ENCODE measurements around the gene PRKCA.
"Not testable (repeated sequence)": the region's sequence is repeated elsewhere in the genome, so short reads cannot be mapped to it uniquely, and the experiment has no call there.

The PRKCA gene

GRCh38 chr17:66477615-66478283 lies 175.3 kb downstream of the PRKCA start:
- DNase-seq (ENCODE audit: low spot score), result no peak
- POLR2A ChIA-PET (ENCODE audit: low non-redundant PET), result no interaction called here
- CTCF ChIA-PET, result no interaction called here
- no peak overlapping the region for H3K27ac ChIP-seq
- no peak for TF ChIP-seq CTCF (conservative IDR thresholded peaks at IDR 0.05; ENCODE audit: low read depth)

- CTCF ChIA-PET; DNase-seq (ENCODE audit: low spot score); H3K27ac ChIP-seq; POLR2A ChIA-PET (ENCODE audit: low non-redundant PET): not testable (repeated sequence)
These were observed 176.9 kb downstream of the PRKCA start for GRCh38 chr17:66479230-66479889.

- POLR2A ChIA-PET (ENCODE audit: low non-redundant PET), result no interaction called here
- CTCF ChIA-PET, result interaction anchor here (0.7 kb wide), 1 partner anchor 152 kb away, joined by 4 read pairs; no protein-coding TSS in a partner anchor
- DNase-seq (ENCODE audit: low spot score), result no peak
- TF ChIP-seq CTCF (conservative IDR thresholded peaks at IDR 0.05; ENCODE audit: low read depth), result no peak
- H3K27ac ChIP-seq, result no peak overlapping the region
These were observed 177.8 kb downstream of the PRKCA start for GRCh38 chr17:66480243-66480642.

GRCh38 chr17:66480802-66481201 lies 178.4 kb downstream of the PRKCA start:
- CTCF ChIA-PET, result interaction anchor here (0.7 kb wide), 1 partner anchor 151 kb away, joined by 4 read pairs; no protein-coding TSS in a partner anchor
- TF ChIP-seq CTCF (conservative IDR thresholded peaks at IDR 0.05; ENCODE audit: low read depth), result no peak
- POLR2A ChIA-PET (ENCODE audit: low non-redundant PET), result no interaction called here
- no peak for DNase-seq (ENCODE audit: low spot score)
- no peak overlapping the region for H3K27ac ChIP-seq

GRCh38 chr17:66481271-66481670 lies 178.9 kb downstream of the PRKCA start:
- CTCF ChIA-PET, result interaction anchor here (0.7 kb wide), 1 partner anchor 151 kb away, joined by 4 read pairs; no protein-coding TSS in a partner anchor
- TF ChIP-seq CTCF (conservative IDR thresholded peaks at IDR 0.05; ENCODE audit: low read depth), result no peak
- DNase-seq (ENCODE audit: low spot score), result no peak
- POLR2A ChIA-PET (ENCODE audit: low non-redundant PET), result no interaction called here
- no peak overlapping the region for H3K27ac ChIP-seq

- H3K27ac ChIP-seq, result no peak overlapping the region
- TF ChIP-seq CTCF (conservative IDR thresholded peaks at IDR 0.05; ENCODE audit: low read depth), result no peak
- DNase-seq (ENCODE audit: low spot score), result no peak
- POLR2A ChIA-PET (ENCODE audit: low non-redundant PET), result no interaction called here
- CTCF ChIA-PET, result interaction anchor here (0.6 kb wide), 1 partner anchor 109 kb away, joined by 3 read pairs; no protein-coding TSS in a partner anchor
These were observed 181.5 kb downstream of the PRKCA start for GRCh38 chr17:66483906-66484305.

- no peak for DNase-seq (ENCODE audit: low spot score)
- no peak for TF ChIP-seq CTCF (conservative IDR thresholded peaks at IDR 0.05; ENCODE audit: low read depth)
- ChIA-PET CTCF (no interaction called here), POLR2A (ENCODE audit: low non-redundant PET) (no interaction called here)
- H3K27ac ChIP-seq, result no peak overlapping the region
These were observed 183.0 kb downstream of the PRKCA start for GRCh38 chr17:66485309-66485947.
